MCF 10A (cell line): ENCODE results near the gene DPPA3. TPM values are rescaled to one million over a fixed set of nuclear protein-coding genes. Genes with fewer than 3 reads are reported as not detected.

ENCODE experiments used
- BruUV-seq: library from RNA; stranded (reverse); fragments of 400-500 nt; replicated peaks from 2 replicates; lab custom pipeline; 2021; lab: Mats Ljungman, UMichigan
- CTCF ChIA-PET: fragments of 300-600 bp; sonication (Branson Sonifier 250); formaldehyde crosslinking; extraction: SDS; loops from one replicate; lab custom pipeline; 2021; ENCODE audit warnings: antibody characterized with exemption, inconsistent platforms; lab: Yijun Ruan, JAX
- POLR2A ChIA-PET: fragments of 300-600, 350-650 bp; sonication (Branson Sonifier 250); formaldehyde crosslinking; extraction: SDS; loops from one replicate; lab custom pipeline; 2020; ENCODE audit warnings: antibody characterized with exemption, inconsistent platforms; lab: Yijun Ruan, JAX
- DNase-seq: peaks from one replicate; pipeline ENCODE4 v3.0.0-alpha.2; 2018; ENCODE audit not compliant: unreplicated experiment
- H3K27ac Mint-ChIP-seq: one replicate; pipeline ENCODE4 v1.8.0; 2022; ENCODE audit warnings: mild to moderate bottlenecking, low read depth, mixed read lengths; ENCODE audit not compliant: unreplicated experiment
- H3K27me3 Mint-ChIP-seq: one replicate; pipeline ENCODE4 v1.8.0; 2022; ENCODE audit warnings: mixed read lengths; ENCODE audit not compliant: insufficient read depth, unreplicated experiment
- H3K36me3 Mint-ChIP-seq: one replicate; pipeline ENCODE4 v1.8.0; 2022; ENCODE audit warnings: mild to moderate bottlenecking, moderate library complexity, mixed read lengths; ENCODE audit not compliant: insufficient read depth, unreplicated experiment
- H3K4me1 Mint-ChIP-seq: one replicate; pipeline ENCODE4 v1.8.0; 2022; ENCODE audit warnings: mixed read lengths; ENCODE audit not compliant: insufficient read depth, unreplicated experiment
- H3K4me3 Mint-ChIP-seq: one replicate; pipeline ENCODE4 v1.8.0; 2022; ENCODE audit warnings: mild to moderate bottlenecking, moderate library complexity, mixed read lengths; ENCODE audit not compliant: unreplicated experiment
- H3K9me3 Mint-ChIP-seq: one replicate; pipeline ENCODE4 v1.8.0; 2022; ENCODE audit warnings: mixed read lengths; ENCODE audit not compliant: unreplicated experiment
- CTCF ChIP-seq: fragments of 200-600 bp; IDR thresholded peaks from one replicate; pipeline ENCODE4 v1.8.0; 2022; ENCODE audit warnings: antibody characterized with exemption, mild to moderate bottlenecking; ENCODE audit not compliant: unreplicated experiment
- intact Hi-C: fragments of 100-400 bp; cut with micrococcal nuclease; formaldehyde crosslinking; loops from 2 replicates; pipeline ENCODE4 v1.14.1; 2022
- total RNA-seq: library from RNA; stranded (reverse); gene quantifications from 2 replicates; pipeline ENCODE4 v1.2.3, GENCODE V29; 2022

The DPPA3 gene
- total RNA-seq, 1 experiment from 2014 or later, result not detected

GRCh38 chr12:7679251-7680045 lies 31.8 kb upstream of the DPPA3 start:
- no peak for DNase-seq
- Mint-ChIP-seq H3K27me3 (no peaks in the 10 kb centered on the region), H3K4me3 (no peak overlapping the region), H3K27ac (no peak overlapping the region), H3K36me3 (no peaks in the 10 kb centered on the region), H3K9me3 (no peaks in the 10 kb centered on the region), H3K4me1 (no peaks in the 10 kb centered on the region)
- ChIA-PET CTCF (interaction anchor here (0.6 to 7.4 kb wide), 6 partner anchors 38 to 219 kb away, joined by 3 to 86 read pairs (median 4); no protein-coding TSS in a partner anchor), POLR2A (interaction anchor here (0.6 kb wide), 1 partner anchor 129 kb away, joined by 3 read pairs; no protein-coding TSS in a partner anchor)
- TF ChIP-seq CTCF, result no peak
- no TSS peak for BruUV-seq
- intact Hi-C loops, result no loop called here

GRCh38 chr12:7681535-7681934 lies 29.7 kb upstream of the DPPA3 start:
- intact Hi-C loops, result no loop called here
- TF ChIP-seq CTCF, result no peak
- Mint-ChIP-seq H3K4me3 (no peak overlapping the region), H3K4me1 (no peaks in the 10 kb centered on the region), H3K27ac (no peak overlapping the region), H3K9me3 (no peaks in the 10 kb centered on the region), H3K36me3 (no peaks in the 10 kb centered on the region), H3K27me3 (no peaks in the 10 kb centered on the region)
- CTCF ChIA-PET, result interaction anchor here (7.4 kb wide), 1 partner anchor 126 kb away, joined by 86 read pairs; no protein-coding TSS in a partner anchor
- no peak for DNase-seq
- no TSS peak for BruUV-seq
- POLR2A ChIA-PET, result no interaction called here

- BruUV-seq, result no TSS peak
- CTCF ChIA-PET, result no interaction called here
- no peak overlapping the region for H3K4me3 Mint-ChIP-seq
- H3K9me3 Mint-ChIP-seq, result no peaks in the 10 kb centered on the region
- intact Hi-C loops, result no loop called here
- POLR2A ChIA-PET, result interaction anchor here (0.5 kb wide), 1 partner anchor 102 kb away, joined by 3 read pairs; no protein-coding TSS in a partner anchor
- H3K36me3 Mint-ChIP-seq, result no peaks in the 10 kb centered on the region
- no peak for DNase-seq
- H3K27me3 Mint-ChIP-seq, result no peaks in the 10 kb centered on the region
- H3K4me1 Mint-ChIP-seq, result no peaks in the 10 kb centered on the region
- peak overlapping the region; percentile 5 for H3K27ac Mint-ChIP-seq
- no peak for TF ChIP-seq CTCF
These were observed 17.4 kb upstream of the DPPA3 start for GRCh38 chr12:7693793-7694192.

- Mint-ChIP-seq H3K9me3 (no peaks in the 10 kb centered on the region), H3K36me3 (no peaks in the 10 kb centered on the region), H3K27ac (no peak overlapping the region), H3K4me1 (no peaks in the 10 kb centered on the region), H3K27me3 (no peaks in the 10 kb centered on the region), H3K4me3 (no peak overlapping the region)
- intact Hi-C loops, result no loop called here
- TF ChIP-seq CTCF, result no peak
- no TSS peak for BruUV-seq
- POLR2A ChIA-PET, result no interaction called here
- CTCF ChIA-PET, result no interaction called here
- DNase-seq, result no peak
These were observed 16.5 kb upstream of the DPPA3 start for GRCh38 chr12:7694556-7695236.
